Measurements from ENCODE around the gene SMIM10L2A. TPM values are rescaled to one million over a fixed set of nuclear protein-coding genes. Genes with fewer than 3 reads are reported as not detected.

SMIM10L2A gene
- total RNA-seq, 1 donor from 2014 or later = 7.8 TPM

DNA sequence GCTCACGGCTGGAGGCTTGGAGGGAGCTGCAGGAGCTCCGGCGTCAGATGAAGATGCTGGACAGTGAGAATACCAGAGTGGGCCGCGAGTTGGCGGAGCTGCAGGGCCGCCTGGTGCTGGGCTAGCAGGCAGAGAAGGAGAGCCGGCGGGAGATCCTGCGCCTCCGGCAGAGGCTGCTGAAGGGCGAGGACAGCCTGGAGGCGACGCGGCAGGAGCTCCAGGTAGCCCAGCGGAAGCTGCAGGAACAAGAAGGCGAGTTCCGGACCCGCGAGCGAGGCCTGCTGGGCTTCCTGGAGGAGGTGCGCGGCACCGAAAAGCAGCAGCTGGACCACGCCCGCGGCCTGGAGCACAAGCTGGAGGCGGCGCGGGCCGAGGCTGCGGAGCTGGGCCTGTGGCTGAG, 14.7 kb downstream of the SMIM10L2A start:
- TF ChIP-seq, protein P1, sequence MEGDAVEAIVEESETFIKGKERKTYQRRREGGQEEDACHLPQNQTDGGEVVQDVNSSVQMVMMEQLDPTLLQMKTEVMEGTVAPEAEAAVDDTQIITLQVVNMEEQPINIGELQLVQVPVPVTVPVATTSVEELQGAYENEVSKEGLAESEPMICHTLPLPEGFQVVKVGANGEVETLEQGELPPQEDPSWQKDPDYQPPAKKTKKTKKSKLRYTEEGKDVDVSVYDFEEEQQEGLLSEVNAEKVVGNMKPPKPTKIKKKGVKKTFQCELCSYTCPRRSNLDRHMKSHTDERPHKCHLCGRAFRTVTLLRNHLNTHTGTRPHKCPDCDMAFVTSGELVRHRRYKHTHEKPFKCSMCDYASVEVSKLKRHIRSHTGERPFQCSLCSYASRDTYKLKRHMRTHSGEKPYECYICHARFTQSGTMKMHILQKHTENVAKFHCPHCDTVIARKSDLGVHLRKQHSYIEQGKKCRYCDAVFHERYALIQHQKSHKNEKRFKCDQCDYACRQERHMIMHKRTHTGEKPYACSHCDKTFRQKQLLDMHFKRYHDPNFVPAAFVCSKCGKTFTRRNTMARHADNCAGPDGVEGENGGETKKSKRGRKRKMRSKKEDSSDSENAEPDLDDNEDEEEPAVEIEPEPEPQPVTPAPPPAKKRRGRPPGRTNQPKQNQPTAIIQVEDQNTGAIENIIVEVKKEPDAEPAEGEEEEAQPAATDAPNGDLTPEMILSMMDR (IDR thresholded peaks at IDR 0.05; ENCODE audit: unreplicated experiment) = no peak
- H3K27ac Mint-ChIP-seq = no peak overlapping the region
- no peak for DNase-seq (ENCODE audit: low spot score in 2 of 2, unreplicated experiment in 2 of 2)
- no peaks in the 10 kb centered on the region for H3K4me1 Mint-ChIP-seq
- H3K36me3 Mint-ChIP-seq = no peaks in the 10 kb centered on the region
- peaks cover 25% of the 10 kb centered on the region for H3K9me3 Mint-ChIP-seq
- H3K4me3 Mint-ChIP-seq = no peak overlapping the region
- no peaks in the 10 kb centered on the region for H3K27me3 Mint-ChIP-seq (ENCODE audit: low read depth)

DNA sequence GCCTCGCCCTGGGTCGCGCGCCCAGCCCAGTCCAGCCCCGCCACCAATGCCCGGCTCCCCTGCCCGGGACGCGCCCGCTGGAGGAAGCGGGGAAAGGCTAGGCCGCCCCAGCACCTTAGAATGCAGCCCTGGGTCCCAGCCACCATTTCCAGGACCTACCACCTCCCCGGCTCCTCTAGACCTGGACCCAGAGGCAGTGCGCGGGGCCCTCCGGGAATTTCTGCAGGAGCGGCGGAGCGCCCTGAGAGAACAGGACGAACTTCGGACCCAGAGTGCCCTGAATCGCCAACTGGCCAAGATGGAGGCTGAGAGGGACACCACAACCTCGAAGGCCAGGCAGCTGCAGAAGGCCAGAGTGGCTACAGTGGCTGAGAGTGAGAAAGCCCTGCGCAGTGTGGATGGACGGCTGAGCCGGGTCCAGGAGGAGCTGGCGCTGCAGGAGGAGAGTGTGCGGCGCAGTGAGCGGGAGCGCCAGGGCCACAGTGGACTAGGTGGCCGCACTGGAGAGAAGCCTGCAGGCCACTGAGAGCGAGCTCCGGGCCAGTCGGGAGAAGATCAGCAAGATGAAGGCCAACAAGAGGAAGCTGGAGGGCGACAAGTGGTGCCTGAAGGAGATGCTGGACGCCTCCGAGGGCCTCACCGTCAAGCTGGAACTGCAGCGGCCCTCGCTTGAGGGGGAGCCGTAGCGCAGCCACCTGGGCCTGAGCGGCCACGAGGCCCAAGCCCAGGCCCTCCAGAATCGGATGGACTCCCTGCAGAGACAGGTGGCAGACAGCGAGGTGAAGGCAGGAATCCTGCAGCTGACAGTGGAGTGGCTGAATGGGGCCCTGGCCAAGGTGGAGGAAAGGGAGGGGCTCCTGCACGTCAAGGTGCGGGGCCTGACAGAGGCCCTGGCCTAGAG, 15.5 kb downstream of the SMIM10L2A start:
- Mint-ChIP-seq H3K27me3 (ENCODE audit: low read depth) (peaks cover 4% of the 10 kb centered on the region), H3K36me3 (no peaks in the 10 kb centered on the region), H3K9me3 (peaks cover 22% of the 10 kb centered on the region), H3K27ac (no peak overlapping the region), H3K4me1 (no peaks in the 10 kb centered on the region), H3K4me3 (no peak overlapping the region)
- TF ChIP-seq, protein P1 (IDR thresholded peaks at IDR 0.05; ENCODE audit: unreplicated experiment) = no peak
- no peak for DNase-seq (ENCODE audit: low spot score in 2 of 2, unreplicated experiment in 2 of 2)

DNA sequence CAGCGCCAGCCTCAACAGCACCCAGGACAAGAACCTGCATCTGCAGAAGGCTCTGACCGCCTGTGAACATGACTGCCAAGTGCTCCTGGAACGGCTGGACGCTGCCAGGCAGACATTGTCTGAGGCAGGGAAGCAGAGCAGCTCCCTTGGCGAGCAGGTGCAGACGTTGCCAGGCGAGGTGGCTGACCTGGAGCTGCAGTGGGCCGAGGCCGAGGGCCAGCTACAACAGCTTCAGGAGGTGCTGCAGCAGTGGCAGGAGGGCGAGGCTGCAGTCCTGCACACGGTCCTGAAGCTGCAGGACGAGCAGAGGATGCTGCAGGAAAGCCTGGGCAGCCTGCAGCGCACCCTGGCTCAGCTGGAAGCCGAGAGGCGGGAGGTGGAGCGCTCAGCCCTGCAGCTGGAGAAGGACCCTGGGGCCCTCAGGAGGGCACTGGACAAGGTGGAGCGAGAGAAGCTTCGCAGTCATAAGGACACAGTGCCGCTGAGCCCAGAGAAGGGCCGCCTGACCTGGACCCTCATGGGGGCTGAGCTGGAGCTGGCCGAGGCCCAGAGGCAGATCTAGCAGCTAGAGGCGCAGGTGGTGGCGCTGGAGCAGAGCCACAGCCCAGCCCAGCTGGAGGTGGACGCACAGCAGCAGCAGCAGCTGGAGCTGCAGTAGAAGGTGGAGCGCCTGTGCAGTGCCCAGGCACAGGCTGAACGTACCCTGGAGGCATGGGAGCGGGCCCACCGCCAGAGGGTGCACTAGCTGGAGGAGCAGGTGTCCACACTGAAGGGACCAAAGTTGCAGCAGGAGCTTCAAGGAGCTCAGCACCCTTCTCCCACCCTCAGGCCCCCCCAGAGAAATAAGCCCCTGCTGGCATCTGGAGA, 16.4 kb downstream of the SMIM10L2A start:
- H3K27me3 Mint-ChIP-seq (ENCODE audit: low read depth) = peaks cover 4% of the 10 kb centered on the region
- H3K4me1 Mint-ChIP-seq = no peaks in the 10 kb centered on the region
- no peaks in the 10 kb centered on the region for H3K36me3 Mint-ChIP-seq
- H3K4me3 Mint-ChIP-seq = no peak overlapping the region
- peaks cover 26% of the 10 kb centered on the region for H3K9me3 Mint-ChIP-seq
- DNase-seq (ENCODE audit: low spot score in 2 of 2, unreplicated experiment in 2 of 2) = no peak
- no peak overlapping the region for H3K27ac Mint-ChIP-seq
- TF ChIP-seq, protein P1 (IDR thresholded peaks at IDR 0.05; ENCODE audit: unreplicated experiment) = no peak

DNA sequence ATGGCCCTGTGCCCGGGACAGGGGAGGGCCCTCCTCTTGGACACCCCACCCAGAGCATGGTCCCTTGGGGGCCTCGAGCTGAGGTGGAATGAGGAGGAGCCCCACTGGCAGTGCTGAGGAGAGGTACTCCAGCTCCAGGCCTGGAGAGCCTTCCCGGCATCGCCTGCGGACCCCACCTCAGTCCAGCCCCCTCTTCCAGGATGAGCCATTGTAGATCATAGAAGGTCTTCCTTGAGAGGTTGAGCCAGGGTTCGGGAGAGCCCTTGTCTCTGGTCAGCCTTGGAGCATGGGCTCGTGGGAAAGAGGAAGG, 16.9 kb downstream of the SMIM10L2A start:
- Mint-ChIP-seq H3K4me3 (no peak overlapping the region), H3K36me3 (no peaks in the 10 kb centered on the region), H3K27me3 (ENCODE audit: low read depth) (peaks cover 4% of the 10 kb centered on the region), H3K9me3 (peaks cover 29% of the 10 kb centered on the region), H3K27ac (no peak overlapping the region), H3K4me1 (no peaks in the 10 kb centered on the region)
- DNase-seq (ENCODE audit: low spot score in 2 of 2, unreplicated experiment in 2 of 2) = no peak
- TF ChIP-seq, protein P1 (IDR thresholded peaks at IDR 0.05; ENCODE audit: unreplicated experiment) = no peak

DNA sequence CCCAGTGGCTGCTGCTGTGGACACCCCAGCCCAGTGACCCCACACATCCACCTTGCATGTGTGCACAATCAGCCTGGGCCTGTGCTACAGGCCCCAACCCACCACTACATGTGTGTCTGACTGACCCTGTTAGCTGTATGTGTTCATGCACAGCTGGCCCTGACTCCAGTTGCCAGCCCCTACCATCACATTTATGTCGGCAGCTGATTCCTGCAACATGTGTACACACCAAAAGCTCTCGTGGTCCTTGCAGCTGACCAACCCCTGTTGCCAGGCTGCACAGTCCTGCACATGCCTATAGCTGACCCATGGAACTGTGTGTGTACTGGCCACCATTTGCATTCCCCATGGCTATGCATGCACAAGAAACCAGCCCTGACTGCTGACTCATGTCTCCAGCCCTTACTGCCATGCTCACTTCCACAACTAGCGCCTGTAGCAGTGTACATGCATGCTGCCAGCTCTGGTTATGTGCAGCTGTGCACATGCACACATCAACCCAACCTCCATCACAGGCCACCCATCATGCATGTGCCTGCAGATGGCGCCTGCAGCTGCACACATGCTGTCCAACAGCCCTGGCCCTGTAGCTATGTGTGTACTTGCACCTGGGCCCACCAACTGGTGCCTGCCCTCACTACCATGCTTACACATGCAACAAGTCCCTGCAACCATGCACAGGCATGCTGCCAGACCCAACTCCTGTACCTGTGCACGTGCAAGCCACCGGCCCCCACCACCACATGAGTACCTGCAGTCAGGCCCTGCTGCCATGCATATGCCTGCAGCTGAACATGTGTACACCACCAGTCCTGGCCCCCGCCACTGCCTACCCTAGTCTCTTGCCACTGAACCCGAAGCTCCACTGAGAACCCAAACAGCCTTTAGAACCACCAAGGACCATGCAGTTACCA, 28.1 kb downstream of the SMIM10L2A start:
- Mint-ChIP-seq H3K27me3 (ENCODE audit: low read depth) (no peaks in the 10 kb centered on the region), H3K4me1 (peaks cover 3% of the 10 kb centered on the region), H3K27ac (no peak overlapping the region), H3K4me3 (no peak overlapping the region), H3K36me3 (no peaks in the 10 kb centered on the region), H3K9me3 (peaks cover 21% of the 10 kb centered on the region)
- no peak for DNase-seq (ENCODE audit: low spot score in 2 of 2, unreplicated experiment in 2 of 2)
- TF ChIP-seq, protein P1 (IDR thresholded peaks at IDR 0.05; ENCODE audit: unreplicated experiment) = no peak
